IPS DF 4.7 (cell line): ENCODE data around the gene ZMIZ1.
"Not testable (repeated sequence)": the region's sequence is repeated elsewhere in the genome, so short reads cannot be mapped to it uniquely, and the experiment has no call there.

Experiments
- DNase-seq: peaks from one replicate; pipeline ENCODE4 v3.0.0-alpha.2; 2013; ENCODE audit warnings: low spot score; ENCODE audit errors: extremely low read depth

ZMIZ1 gene

GRCh38 chr10:79334573-79334972, 265.8 kb downstream of the ZMIZ1 start:
- no peak for DNase-seq

- DNase-seq, result no peak
These were observed 266.3 kb downstream of the ZMIZ1 start for GRCh38 chr10:79335094-79335469.

- DNase-seq, result no peak
These were observed 266.9 kb downstream of the ZMIZ1 start for GRCh38 chr10:79335470-79336235.

GRCh38 chr10:79336276-79336675, 267.5 kb downstream of the ZMIZ1 start:
- no peak for DNase-seq

- DNase-seq, result no peak
These were observed 268.0 kb downstream of the ZMIZ1 start for GRCh38 chr10:79336739-79337138.

- not testable (repeated sequence) for DNase-seq
These were observed 269.2 kb downstream of the ZMIZ1 start for GRCh38 chr10:79337783-79338469.

GRCh38 chr10:79339266-79339665, 270.5 kb downstream of the ZMIZ1 start:
- DNase-seq, result no peak

GRCh38 chr10:79340646-79341244, 272.0 kb downstream of the ZMIZ1 start:
- no peak for DNase-seq

GRCh38 chr10:79342295-79342761, 273.6 kb downstream of the ZMIZ1 start:
- DNase-seq, result no peak

- no peak for DNase-seq
These were observed 274.2 kb downstream of the ZMIZ1 start for GRCh38 chr10:79342811-79343561.

GRCh38 chr10:79344502-79345195, 275.9 kb downstream of the ZMIZ1 start:
- no peak for DNase-seq

GRCh38 chr10:79345241-79346011, 276.7 kb downstream of the ZMIZ1 start:
- no peak for DNase-seq

- DNase-seq, result no peak
These were observed 277.2 kb downstream of the ZMIZ1 start for GRCh38 chr10:79346012-79346340.

GRCh38 chr10:79346388-79347225, 277.8 kb downstream of the ZMIZ1 start:
- no peak for DNase-seq

GRCh38 chr10:79347226-79347893, 278.6 kb downstream of the ZMIZ1 start, which contains the start of gene PPIF:
Gene PPIF, plus strand, starts transcription at chr10:79347469. Its CDS starts 80 bp downstream, at chr10:79347549.
- DNase-seq, result no peak

GRCh38 chr10:79347894-79348639, 279.3 kb downstream of the ZMIZ1 start:
- no peak for DNase-seq

- DNase-seq, result no peak
These were observed 279.8 kb downstream of the ZMIZ1 start for GRCh38 chr10:79348640-79348988.

GRCh38 chr10:79349072-79349491, 280.3 kb downstream of the ZMIZ1 start:
- DNase-seq, result no peak
